Choroid plexus epithelial cell (primary cell): ENCODE results near the gene NDRG3.

Source experiments
- DNase-seq: peaks from one replicate; pipeline ENCODE4 v3.0.0-alpha.2; 2010; ENCODE audit warnings: low read depth
- H3K4me3 ChIP-seq: 2 replicates; pipeline ENCODE4 v1.5.1; 2011; ENCODE audit warnings: low read depth, mild to moderate bottlenecking, control low read depth, low read length, moderate library complexity
- TF ChIP-seq, protein P1 (sequence below): conservative IDR thresholded peaks from 2 replicates; pipeline ENCODE4 v1.5.1; 2011; ENCODE audit warnings: low read depth, mild to moderate bottlenecking, control low read depth, inconsistent platforms, low read length, moderate library complexity

Gene NDRG3

GRCh38 chr20:36775826-36776225 is 29.9 kb upstream of the NDRG3 start:
- no peak overlapping the region for H3K4me3 ChIP-seq
- DNase-seq = no peak
- TF ChIP-seq, protein P1, sequence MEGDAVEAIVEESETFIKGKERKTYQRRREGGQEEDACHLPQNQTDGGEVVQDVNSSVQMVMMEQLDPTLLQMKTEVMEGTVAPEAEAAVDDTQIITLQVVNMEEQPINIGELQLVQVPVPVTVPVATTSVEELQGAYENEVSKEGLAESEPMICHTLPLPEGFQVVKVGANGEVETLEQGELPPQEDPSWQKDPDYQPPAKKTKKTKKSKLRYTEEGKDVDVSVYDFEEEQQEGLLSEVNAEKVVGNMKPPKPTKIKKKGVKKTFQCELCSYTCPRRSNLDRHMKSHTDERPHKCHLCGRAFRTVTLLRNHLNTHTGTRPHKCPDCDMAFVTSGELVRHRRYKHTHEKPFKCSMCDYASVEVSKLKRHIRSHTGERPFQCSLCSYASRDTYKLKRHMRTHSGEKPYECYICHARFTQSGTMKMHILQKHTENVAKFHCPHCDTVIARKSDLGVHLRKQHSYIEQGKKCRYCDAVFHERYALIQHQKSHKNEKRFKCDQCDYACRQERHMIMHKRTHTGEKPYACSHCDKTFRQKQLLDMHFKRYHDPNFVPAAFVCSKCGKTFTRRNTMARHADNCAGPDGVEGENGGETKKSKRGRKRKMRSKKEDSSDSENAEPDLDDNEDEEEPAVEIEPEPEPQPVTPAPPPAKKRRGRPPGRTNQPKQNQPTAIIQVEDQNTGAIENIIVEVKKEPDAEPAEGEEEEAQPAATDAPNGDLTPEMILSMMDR = no peak

- TF ChIP-seq, protein P1 = no peak
- no peak for DNase-seq
- no peak overlapping the region for H3K4me3 ChIP-seq
Observed at GRCh38 chr20:36775196-36775595, 29.3 kb upstream of the NDRG3 start.

DNA sequence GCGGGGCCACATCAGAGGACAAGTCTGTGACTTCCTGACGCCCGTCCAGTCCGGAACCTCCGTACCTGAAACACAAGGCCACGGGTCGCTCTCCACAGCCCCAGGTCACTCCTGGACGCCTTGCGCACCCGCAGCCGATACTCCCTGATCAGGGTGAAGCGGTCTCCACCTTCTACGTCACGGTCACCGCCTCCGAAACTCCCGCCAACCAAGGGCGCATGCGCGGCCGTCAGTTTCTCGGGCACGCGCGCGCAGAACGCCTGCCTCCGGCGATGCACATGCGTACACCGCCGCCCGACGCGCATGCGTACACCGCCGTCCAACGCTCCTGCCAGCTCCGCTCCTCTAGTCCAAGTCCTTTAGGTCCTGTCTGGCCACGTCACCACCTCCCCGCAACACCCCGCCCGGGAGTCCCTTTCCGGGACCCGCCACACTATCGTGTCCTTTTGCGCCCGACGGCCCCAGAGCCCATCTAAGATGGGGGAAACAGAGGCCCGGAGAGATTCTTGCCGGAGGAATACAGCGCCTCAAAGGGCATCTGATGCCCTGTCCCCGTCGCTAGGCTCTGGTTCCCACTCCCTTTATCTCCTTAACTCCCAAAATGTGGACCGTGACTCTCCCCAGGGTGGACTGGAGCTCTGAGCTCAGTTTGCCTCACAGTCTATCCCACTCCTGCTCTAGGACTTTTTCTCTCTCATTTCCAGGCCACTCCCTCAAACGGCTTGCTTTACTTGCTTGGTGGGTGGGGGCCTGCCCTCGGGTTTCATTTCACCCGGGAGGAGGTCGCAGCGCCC is 27.9 kb upstream of the NDRG3 start, which contains the start of gene DSN1:
DSN1 (minus strand) TSS at position 167 of the 794 bp plus-strand sequence. CDS start 2,305 bp downstream, outside the sequence.
- peak within 1 kb of the TSS; percentile 95 for H3K4me3 ChIP-seq
- TF ChIP-seq, protein P1 = no peak
- peak; percentile 98 for DNase-seq

- H3K4me3 ChIP-seq = peak overlapping the region; percentile 95
- DNase-seq = peak; percentile 24
Observed at GRCh38 chr20:36773107-36773596, 27.3 kb upstream of the NDRG3 start.

DNA sequence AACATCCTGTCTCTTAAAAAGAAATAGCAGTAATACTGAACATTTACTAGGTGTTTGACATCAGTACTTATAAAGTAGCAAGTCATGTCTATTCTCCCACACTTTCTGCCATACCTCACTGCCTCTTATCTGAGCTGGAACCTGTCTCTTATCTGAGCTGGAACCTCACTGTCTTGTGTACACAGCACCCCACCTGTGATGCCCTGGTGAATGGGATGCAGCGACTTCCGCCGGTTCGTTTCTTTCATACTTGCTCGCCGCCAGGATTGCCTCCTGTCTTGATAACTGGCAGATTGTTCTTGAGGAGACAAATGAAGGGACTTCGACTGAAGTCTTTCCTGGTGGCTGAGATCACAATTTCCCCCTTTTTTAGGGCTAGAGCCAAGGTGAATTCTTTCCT is 24.8 kb upstream of the NDRG3 start:
- no peak overlapping the region for H3K4me3 ChIP-seq
- no peak for DNase-seq
- TF ChIP-seq, protein P1 = no peak

More at GRCh38 chr20:36773107-36773596, 27.3 kb upstream of the NDRG3 start:
- TF ChIP-seq, protein P1 = no peak

DNA sequence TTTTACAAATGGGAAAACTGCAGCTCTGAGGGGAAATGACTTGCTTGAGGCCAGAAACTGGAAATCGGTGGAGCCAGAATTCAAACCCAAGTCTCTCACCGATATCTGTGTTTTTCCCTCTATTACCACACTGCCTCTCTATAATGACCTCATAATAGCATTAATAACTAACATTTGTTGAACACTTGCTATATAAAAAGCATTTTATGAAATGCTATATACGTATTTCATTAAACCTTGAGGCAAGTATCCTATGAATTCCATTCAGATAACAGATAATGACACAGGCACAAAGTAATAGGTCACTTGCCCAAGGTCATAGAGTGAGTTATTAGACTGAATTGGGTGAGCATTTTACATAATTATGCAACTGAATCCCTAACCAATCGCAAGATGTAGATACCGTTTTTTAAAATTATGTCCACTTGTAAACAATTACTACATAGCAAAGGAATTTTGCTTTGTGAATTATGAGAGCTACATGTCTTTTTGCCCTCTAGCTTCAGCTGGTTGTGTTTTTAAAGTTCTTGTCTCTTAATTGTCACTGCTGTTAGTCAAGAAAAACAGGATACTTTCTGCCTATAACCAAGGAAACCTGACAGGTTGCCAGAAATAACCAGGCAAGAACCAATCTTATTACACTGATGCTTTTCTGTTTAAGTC is 23.0 kb upstream of the NDRG3 start:
- TF ChIP-seq, protein P1 = no peak
- no peak overlapping the region for H3K4me3 ChIP-seq
- DNase-seq = peak; percentile 49

- no peak overlapping the region for H3K4me3 ChIP-seq
- TF ChIP-seq, protein P1 = no peak
- DNase-seq = no peak
Observed at GRCh38 chr20:36761125-36761524, 15.2 kb upstream of the NDRG3 start.
